Mammary epithelial cell (primary cell): ENCODE data around the gene BIRC6.

Experiments used
- CTCF ChIP-seq, 2 donors: IDR thresholded peaks in 1 of 2; conservative IDR thresholded peaks in 1 of 2; 2 replicates each; pipeline ENCODE4 v1.5.1; 2011 to 2012; ENCODE audit warnings: inconsistent platforms in 2 of 2, low read length in 2 of 2, mild to moderate bottlenecking in 2 of 2, control low read depth in 1 of 2, low read depth in 1 of 2; ENCODE audit not compliant: insufficient read depth in 1 of 2; ENCODE audit errors: extremely low read depth in 1 of 2
- EZH2 ChIP-seq: IDR thresholded peaks from 2 replicates; pipeline ENCODE4 v1.6.1; 2012; ENCODE audit warnings: low read length, inconsistent platforms, borderline replicate concordance

- no peak for TF ChIP-seq EZH2
- TF ChIP-seq CTCF (conservative IDR thresholded peaks at IDR 0.05 in 1 of 2, IDR thresholded peaks at IDR 0.05 in 1 of 2; ENCODE audit: extremely low read depth in 1 of 2, insufficient read depth in 1 of 2, low read depth in 1 of 2, low read length in 2 of 2), result no peak
Measured at GRCh38 chr2:32538735-32539134, 181.9 kb downstream of the BIRC6 start.
